Colon (tissue), 2 donors: ENCODE results near the gene IRF3.

Experiments
- FAIRE-seq: peaks from 2 replicates; lab custom pipeline; 2012; peaks lifted over from hg19 to GRCh38; lab: Jason Lieb, UNC
- donor health status: control.
- donor health status: control.

The IRF3 gene

GRCh38 chr19:49665351-49666119 is at the start of gene IRF3, which contains the start of gene BCL2L12:
Gene IRF3 (minus strand): TSS chr19:49665857. CDS start chr19:49664838, 1,019 bp downstream.
Gene BCL2L12 (plus strand): TSS chr19:49665933. CDS start chr19:49666693, 760 bp downstream.
- FAIRE-seq, result peak; percentile 77

GRCh38 chr19:49713236-49713845 is 47.7 kb upstream of the IRF3 start:
- no peak for FAIRE-seq

- no peak for FAIRE-seq
Observed at GRCh38 chr19:49712397-49712859, 46.8 kb upstream of the IRF3 start.

- FAIRE-seq, result no peak
Observed at GRCh38 chr19:49710372-49710951, 44.8 kb upstream of the IRF3 start.

GRCh38 chr19:49705919-49706318 is 40.3 kb upstream of the IRF3 start:
- FAIRE-seq, result no peak

GRCh38 chr19:49704888-49705642 is 39.4 kb upstream of the IRF3 start:
- FAIRE-seq, result no peak

GRCh38 chr19:49701271-49701786 is 35.7 kb upstream of the IRF3 start:
- no peak for FAIRE-seq

- no peak for FAIRE-seq
Observed at GRCh38 chr19:49700563-49700962, 34.9 kb upstream of the IRF3 start.

- no peak for FAIRE-seq
Observed at GRCh38 chr19:49699364-49699763, 33.7 kb upstream of the IRF3 start.

- no peak for FAIRE-seq
Observed at GRCh38 chr19:49696865-49697264, 31.2 kb upstream of the IRF3 start.

- FAIRE-seq, result no peak
Observed at GRCh38 chr19:49696115-49696514, 30.5 kb upstream of the IRF3 start.

GRCh38 chr19:49692147-49692506 is 26.5 kb upstream of the IRF3 start:
- FAIRE-seq, result no peak

- no peak for FAIRE-seq
Observed at GRCh38 chr19:49691243-49692146, 25.8 kb upstream of the IRF3 start.

- no peak for FAIRE-seq
Observed at GRCh38 chr19:49690656-49691242, 25.1 kb upstream of the IRF3 start, which contains the start of gene CPT1C. Gene CPT1C (plus strand): TSS chr19:49691116. CDS start chr19:49692253, 1,137 bp downstream.

GRCh38 chr19:49690079-49690655 is 24.5 kb upstream of the IRF3 start:
- no peak for FAIRE-seq

GRCh38 chr19:49689133-49690078 is 23.7 kb upstream of the IRF3 start, which contains the start of gene ADM5:
Gene ADM5 (plus strand): TSS chr19:49689594. CDS start chr19:49689838, 244 bp downstream.
- no peak for FAIRE-seq

- no peak for FAIRE-seq
Observed at GRCh38 chr19:49688531-49689132, 23.0 kb upstream of the IRF3 start.

- FAIRE-seq, result no peak
Observed at GRCh38 chr19:49687566-49688316, 22.1 kb upstream of the IRF3 start.
